ENCODE measurements around the gene MYO1D. TPM values are rescaled to one million over a fixed set of nuclear protein-coding genes. Genes with fewer than 3 reads are reported as not detected.

MYO1D gene
- total RNA-seq, 2 donors from 2014 or later = 238 to 382 TPM

GRCh38 chr17:32673964-32674363 lies 203.0 kb downstream of the MYO1D start:
- Histone ChIP-seq H3K27ac (no peak overlapping the region), H3K4me3 (no peak overlapping the region), H3K9ac (ENCODE audit: low read depth in 2 of 2, low read length in 2 of 2) (no peak overlapping the region), H3K4me1 (no peaks in the 10 kb centered on the region), H3K9me3 (no peaks in the 10 kb centered on the region), H3K27me3 (no peaks in the 10 kb centered on the region), H3K36me3 (no peaks in the 10 kb centered on the region)
- intact Hi-C loops (cut with DNase I) = no loop called here
- TF ChIP-seq, protein P1, sequence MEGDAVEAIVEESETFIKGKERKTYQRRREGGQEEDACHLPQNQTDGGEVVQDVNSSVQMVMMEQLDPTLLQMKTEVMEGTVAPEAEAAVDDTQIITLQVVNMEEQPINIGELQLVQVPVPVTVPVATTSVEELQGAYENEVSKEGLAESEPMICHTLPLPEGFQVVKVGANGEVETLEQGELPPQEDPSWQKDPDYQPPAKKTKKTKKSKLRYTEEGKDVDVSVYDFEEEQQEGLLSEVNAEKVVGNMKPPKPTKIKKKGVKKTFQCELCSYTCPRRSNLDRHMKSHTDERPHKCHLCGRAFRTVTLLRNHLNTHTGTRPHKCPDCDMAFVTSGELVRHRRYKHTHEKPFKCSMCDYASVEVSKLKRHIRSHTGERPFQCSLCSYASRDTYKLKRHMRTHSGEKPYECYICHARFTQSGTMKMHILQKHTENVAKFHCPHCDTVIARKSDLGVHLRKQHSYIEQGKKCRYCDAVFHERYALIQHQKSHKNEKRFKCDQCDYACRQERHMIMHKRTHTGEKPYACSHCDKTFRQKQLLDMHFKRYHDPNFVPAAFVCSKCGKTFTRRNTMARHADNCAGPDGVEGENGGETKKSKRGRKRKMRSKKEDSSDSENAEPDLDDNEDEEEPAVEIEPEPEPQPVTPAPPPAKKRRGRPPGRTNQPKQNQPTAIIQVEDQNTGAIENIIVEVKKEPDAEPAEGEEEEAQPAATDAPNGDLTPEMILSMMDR (IDR thresholded peaks at IDR 0.05) = no peak
- DNase-seq = no peak

GRCh38 chr17:32672711-32673110 lies 204.2 kb downstream of the MYO1D start:
- intact Hi-C loops (cut with DNase I) = no loop called here
- Histone ChIP-seq H3K4me1 (no peaks in the 10 kb centered on the region), H3K36me3 (no peaks in the 10 kb centered on the region), H3K9me3 (no peaks in the 10 kb centered on the region), H3K9ac (ENCODE audit: low read depth in 2 of 2, low read length in 2 of 2) (no peak overlapping the region), H3K27me3 (no peaks in the 10 kb centered on the region), H3K4me3 (no peak overlapping the region), H3K27ac (no peak overlapping the region)
- TF ChIP-seq, protein P1 (IDR thresholded peaks at IDR 0.05) = no peak
- DNase-seq = no peak

- H3K27ac ChIP-seq = no peak overlapping the region
- peak; percentile 39 for DNase-seq
- H3K9me3 ChIP-seq = no peaks in the 10 kb centered on the region
Measured at GRCh38 chr17:32671896-32672295, 205.0 kb downstream of the MYO1D start.

GRCh38 chr17:32664936-32665583 lies 211.9 kb downstream of the MYO1D start:
- no peaks in the 10 kb centered on the region for H3K27me3 ChIP-seq
- intact Hi-C loops (cut with DNase I) = loop anchor here (10.0 kb wide), 1 partner anchor 340 kb away; no protein-coding TSS in a partner anchor
- H3K27ac ChIP-seq = no peak overlapping the region
- no peak for DNase-seq
- TF ChIP-seq, protein P1 (IDR thresholded peaks at IDR 0.05) = no peak
- H3K4me3 ChIP-seq = no peak overlapping the region
- peaks cover 4% of the 10 kb centered on the region for H3K36me3 ChIP-seq
- H3K4me1 ChIP-seq = no peaks in the 10 kb centered on the region
- no peak overlapping the region for H3K9ac ChIP-seq (ENCODE audit: low read depth in 2 of 2, low read length in 2 of 2)
- H3K9me3 ChIP-seq = no peaks in the 10 kb centered on the region

More at GRCh38 chr17:32671896-32672295, 205.0 kb downstream of the MYO1D start:
- Histone ChIP-seq H3K9ac (ENCODE audit: low read depth in 2 of 2, low read length in 2 of 2) (no peak overlapping the region), H3K27me3 (no peaks in the 10 kb centered on the region), H3K36me3 (no peaks in the 10 kb centered on the region), H3K4me1 (no peaks in the 10 kb centered on the region), H3K4me3 (no peak overlapping the region)
- intact Hi-C loops (cut with DNase I) = no loop called here
- TF ChIP-seq, protein P1 (IDR thresholded peaks at IDR 0.05) = no peak

DNA sequence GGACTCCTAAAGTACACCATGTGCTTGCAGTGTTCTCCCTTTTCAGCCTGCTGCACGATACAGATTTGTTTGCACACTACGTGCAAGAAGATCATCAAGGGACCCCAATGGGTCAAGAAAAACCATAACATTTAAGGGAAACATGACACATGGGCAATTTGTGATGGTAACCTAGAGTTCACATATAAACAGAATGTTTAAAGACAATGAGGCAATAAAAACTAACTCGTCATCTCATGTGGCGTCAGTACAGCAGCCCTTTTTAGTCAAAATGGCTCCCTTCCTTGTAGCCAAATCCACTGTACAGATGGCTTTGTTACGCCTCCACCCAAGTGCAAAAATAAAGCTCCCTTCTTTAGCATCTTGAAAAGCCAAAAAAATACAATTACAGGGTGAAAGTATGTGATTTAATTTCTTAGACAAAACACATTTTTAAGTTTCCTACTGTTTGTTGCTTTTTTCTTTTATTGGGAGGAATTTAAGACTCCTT lies 216.4 kb downstream of the MYO1D start:
- Histone ChIP-seq H3K9ac (ENCODE audit: low read depth in 2 of 2, low read length in 2 of 2) (no peak overlapping the region), H3K36me3 (peaks cover 4% of the 10 kb centered on the region), H3K4me1 (no peaks in the 10 kb centered on the region), H3K4me3 (no peak overlapping the region), H3K27ac (no peak overlapping the region), H3K27me3 (no peaks in the 10 kb centered on the region), H3K9me3 (no peaks in the 10 kb centered on the region)
- intact Hi-C loops (cut with DNase I) = loop anchor here (10.0 kb wide), 1 partner anchor 344 kb away; no protein-coding TSS in a partner anchor
- no peak for DNase-seq
- TF ChIP-seq, protein P1 (IDR thresholded peaks at IDR 0.05) = no peak
